AG09319 (cell line): ENCODE results near the gene PRKAB2.
"Not testable (repeated sequence)": the region's sequence is repeated elsewhere in the genome, so short reads cannot be mapped to it uniquely, and the experiment has no call there.

Source experiments
- DNase-seq: peaks from one replicate; pipeline ENCODE4 v3.0.0-alpha.2; 2010; ENCODE audit warnings: low read depth; ENCODE audit errors: extremely low read depth
- TF ChIP-seq, protein P1 (sequence below): IDR thresholded peaks from 2 replicates; pipeline ENCODE4 v1.5.1; 2011; ENCODE audit warnings: low read depth, mild to moderate bottlenecking, inconsistent platforms, low read length, moderate library complexity

Gene PRKAB2

DNA sequence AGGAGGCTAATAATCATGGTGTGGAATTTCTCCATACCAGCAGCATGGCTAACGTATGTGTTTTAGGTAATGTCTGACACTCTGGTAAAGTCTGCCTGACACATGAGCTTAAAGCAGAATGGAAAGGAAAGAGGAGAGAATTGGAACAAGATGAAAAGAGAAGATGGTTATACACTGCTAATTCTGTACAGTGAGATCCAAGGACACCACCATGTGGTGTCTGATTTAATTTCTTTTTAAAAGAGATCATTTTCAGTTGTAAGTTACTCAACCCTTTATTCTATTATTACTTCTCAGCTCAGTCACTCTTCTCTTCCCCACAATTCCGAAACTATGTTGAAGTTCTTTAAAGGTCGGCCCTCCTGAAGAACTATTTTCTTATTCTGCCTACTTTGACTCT, 15.6 kb downstream of the PRKAB2 start:
- TF ChIP-seq, protein P1, sequence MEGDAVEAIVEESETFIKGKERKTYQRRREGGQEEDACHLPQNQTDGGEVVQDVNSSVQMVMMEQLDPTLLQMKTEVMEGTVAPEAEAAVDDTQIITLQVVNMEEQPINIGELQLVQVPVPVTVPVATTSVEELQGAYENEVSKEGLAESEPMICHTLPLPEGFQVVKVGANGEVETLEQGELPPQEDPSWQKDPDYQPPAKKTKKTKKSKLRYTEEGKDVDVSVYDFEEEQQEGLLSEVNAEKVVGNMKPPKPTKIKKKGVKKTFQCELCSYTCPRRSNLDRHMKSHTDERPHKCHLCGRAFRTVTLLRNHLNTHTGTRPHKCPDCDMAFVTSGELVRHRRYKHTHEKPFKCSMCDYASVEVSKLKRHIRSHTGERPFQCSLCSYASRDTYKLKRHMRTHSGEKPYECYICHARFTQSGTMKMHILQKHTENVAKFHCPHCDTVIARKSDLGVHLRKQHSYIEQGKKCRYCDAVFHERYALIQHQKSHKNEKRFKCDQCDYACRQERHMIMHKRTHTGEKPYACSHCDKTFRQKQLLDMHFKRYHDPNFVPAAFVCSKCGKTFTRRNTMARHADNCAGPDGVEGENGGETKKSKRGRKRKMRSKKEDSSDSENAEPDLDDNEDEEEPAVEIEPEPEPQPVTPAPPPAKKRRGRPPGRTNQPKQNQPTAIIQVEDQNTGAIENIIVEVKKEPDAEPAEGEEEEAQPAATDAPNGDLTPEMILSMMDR: no peak
- no peak for DNase-seq

DNA sequence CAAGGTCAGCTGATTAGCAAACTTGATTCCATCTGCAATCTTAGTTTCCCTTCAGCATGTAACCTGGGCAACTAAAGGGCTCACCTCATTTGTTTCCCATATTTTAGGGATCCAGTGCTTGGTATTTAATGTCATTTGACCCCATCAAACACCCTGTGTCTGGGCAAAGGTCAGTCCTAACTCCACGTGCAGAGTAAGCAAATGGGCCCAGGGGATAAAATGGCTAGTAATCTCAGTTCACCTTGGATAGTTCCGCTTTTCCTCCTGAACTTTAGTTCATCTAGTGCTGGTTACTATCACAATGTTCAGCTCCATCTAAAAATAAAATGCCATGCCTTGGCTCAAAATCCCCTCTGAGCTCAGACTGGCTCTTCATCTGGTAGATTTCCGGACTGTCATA, 19.5 kb downstream of the PRKAB2 start:
- TF ChIP-seq, protein P1: no peak
- no peak for DNase-seq

DNA sequence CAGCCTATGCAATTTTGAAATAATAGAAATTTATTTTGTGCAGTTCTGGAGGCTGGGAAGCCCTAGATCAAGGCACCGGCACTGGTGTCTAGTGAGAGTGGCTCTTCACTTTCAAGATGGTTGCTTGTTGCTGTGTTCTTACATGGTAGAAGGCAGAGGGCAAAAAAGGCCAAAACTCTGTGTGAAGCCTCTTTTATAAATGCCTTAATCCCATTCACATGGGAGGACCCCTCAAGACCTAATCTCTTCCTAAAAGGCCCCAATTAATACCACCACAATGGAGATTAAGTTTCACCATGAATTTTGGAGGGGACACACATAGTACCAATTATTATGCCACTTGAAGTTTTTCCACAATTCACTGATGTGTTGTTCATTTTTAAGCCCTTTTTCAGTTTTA, 21.0 kb downstream of the PRKAB2 start:
- no peak for DNase-seq
- TF ChIP-seq, protein P1: no peak

DNA sequence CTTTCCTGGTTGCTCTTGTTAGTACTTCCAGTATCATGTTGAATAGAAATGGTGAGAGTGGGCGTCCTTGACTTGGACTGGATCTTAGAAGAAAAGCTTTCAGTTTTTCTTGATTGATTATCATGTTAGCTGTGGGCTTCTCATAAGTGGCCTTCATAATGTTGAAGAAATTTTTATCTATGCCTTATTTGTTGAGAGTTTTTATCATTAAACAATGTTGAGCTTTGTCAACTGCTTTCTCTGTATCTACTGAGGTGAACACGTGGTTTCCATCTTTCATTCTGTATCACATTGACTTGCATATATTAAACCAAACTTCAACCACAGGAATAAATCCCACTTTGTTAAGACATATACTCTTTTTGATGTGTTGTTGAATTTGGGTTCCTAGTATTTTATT, 29.4 kb downstream of the PRKAB2 start:
- DNase-seq: no peak
- TF ChIP-seq, protein P1: no peak

DNA sequence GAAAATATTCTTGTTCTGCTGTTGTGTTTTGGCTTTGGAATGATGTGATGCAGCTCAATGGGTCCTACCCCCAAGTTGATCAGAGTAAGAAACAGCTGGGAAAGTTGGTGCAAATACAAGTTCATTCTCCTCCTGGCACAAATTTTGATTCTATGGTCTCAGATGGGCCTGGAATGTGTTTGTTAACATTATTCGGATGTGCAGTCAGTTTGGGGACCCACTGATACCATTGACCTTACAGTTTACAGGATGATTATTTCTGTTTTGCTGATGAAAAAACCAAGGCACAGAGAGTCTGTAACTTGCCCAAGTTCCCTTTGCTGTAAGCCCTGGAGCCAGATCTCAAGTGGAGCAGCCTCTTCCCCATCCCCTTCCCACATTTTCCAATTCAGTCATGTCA, 41.5 kb downstream of the PRKAB2 start:
- not testable (repeated sequence) for DNase-seq

DNA sequence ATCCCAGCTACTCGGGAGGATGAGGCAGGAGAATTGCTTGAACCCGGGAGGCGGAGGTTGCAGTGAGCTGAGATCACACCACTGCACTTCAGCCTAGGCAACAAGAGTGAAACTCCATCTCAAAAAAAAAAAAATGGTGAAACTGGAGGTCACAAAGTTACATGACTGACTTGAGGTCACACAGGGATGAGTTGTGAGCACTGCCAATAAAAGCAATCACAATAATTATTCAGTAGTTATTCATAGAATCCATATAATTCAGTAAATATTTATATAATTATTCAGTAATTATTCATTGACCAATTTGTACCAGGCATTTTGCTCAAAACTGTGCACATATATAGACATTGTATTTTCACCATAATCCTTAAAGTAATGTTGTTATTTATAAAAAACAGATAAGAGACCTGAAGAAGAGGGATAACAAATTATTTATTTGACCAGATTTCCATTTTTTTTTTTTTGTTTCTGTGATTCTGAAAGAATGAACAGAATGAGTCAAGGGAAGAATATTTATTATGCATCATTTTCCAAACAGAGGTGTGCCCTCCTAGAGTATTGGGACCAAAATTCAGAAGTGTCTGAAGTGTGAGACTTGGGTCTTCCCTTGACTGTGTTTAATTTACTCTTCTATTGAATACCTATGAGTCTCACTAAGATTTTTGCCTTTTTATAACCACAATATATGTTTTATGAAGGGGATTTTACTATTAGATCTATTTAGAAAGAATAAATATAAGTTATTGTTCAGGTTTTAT, 43.0 kb downstream of the PRKAB2 start:
- no peak for DNase-seq
- TF ChIP-seq, protein P1: no peak

DNA sequence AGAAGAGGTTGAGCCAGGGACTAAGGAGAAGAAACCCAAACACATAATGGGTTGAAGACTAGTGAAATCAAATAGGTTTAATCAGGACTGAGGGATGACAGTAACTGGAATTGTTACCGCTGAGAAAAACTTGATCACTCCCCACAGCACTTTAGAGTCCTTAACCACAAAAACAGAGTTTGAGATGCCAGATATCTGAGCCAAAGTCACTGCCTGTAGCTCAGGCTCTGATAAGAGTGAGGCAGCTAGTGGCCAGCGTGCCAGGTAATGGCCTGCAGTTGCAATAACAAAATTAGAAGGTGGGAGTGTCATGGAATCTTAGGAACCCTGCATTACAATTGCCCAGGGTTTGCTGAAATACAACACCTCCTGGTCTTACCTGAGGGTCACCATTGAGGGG, 48.0 kb downstream of the PRKAB2 start:
- TF ChIP-seq, protein P1: no peak
- no peak for DNase-seq

DNA sequence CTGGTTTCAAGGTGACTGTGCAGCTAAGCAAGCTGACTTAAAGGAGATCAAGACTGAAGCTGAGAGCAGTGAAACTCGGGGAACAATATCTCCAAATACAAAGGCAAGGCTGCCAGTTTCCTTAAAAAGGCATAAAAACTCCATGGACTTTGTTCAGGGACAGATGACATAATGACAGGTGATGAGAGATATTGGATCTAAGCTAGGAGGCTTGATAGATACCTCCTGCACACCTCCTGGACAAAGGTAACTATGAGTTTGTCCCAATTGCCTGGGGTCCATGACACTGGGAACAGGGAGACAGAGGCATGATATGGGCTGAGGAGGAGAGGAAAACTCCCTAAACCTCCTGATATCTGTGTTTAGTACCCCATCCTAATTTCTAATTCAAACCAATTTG, 55.2 kb downstream of the PRKAB2 start:
- TF ChIP-seq, protein P1: no peak
- DNase-seq: no peak
